GM10266 (cell line): Measurements from ENCODE around the gene TGFBR2.

ENCODE experiments used
- DNase-seq: peaks from one replicate; pipeline ENCODE4 v3.0.0; 2012; ENCODE audit errors: extremely low spot score
- CTCF ChIP-seq: IDR thresholded peaks from 2 replicates; pipeline ENCODE4 v1.5.1; 2012; ENCODE audit warnings: mild to moderate bottlenecking, low read depth; ENCODE audit not compliant: control insufficient read depth, insufficient read depth; ENCODE audit errors: missing control alignments

The TGFBR2 gene

GRCh38 chr3:30578986-30579579 lies 27.3 kb upstream of the TGFBR2 start:
- TF ChIP-seq CTCF = no peak
- no peak for DNase-seq

GRCh38 chr3:30581067-30581585 lies 25.3 kb upstream of the TGFBR2 start:
- TF ChIP-seq CTCF = no peak

GRCh38 chr3:30581982-30582381 lies 24.4 kb upstream of the TGFBR2 start:
- no peak for TF ChIP-seq CTCF
- no peak for DNase-seq

More at GRCh38 chr3:30581067-30581585, 25.3 kb upstream of the TGFBR2 start:
- no peak for DNase-seq

GRCh38 chr3:30583973-30584372 lies 22.4 kb upstream of the TGFBR2 start:
- no peak for DNase-seq
- TF ChIP-seq CTCF = no peak

GRCh38 chr3:30585654-30586053 lies 20.7 kb upstream of the TGFBR2 start:
- DNase-seq = no peak
- TF ChIP-seq CTCF = no peak

GRCh38 chr3:30586096-30586805 lies 20.1 kb upstream of the TGFBR2 start:
- TF ChIP-seq CTCF = no peak
- no peak for DNase-seq
